MCF 10A (cell line): ENCODE results near the gene LRRN2. TPM values are rescaled to one million over a fixed set of nuclear protein-coding genes. Genes with fewer than 3 reads are reported as not detected.

ENCODE experiments used
- BruUV-seq: library from RNA; stranded (reverse); fragments of 400-500 nt; replicated peaks from 2 replicates; lab custom pipeline; 2021; lab: Mats Ljungman, UMichigan
- CTCF ChIA-PET: fragments of 300-600 bp; sonication (Branson Sonifier 250); formaldehyde crosslinking; extraction: SDS; loops from one replicate; lab custom pipeline; 2021; ENCODE audit warnings: antibody characterized with exemption, inconsistent platforms; lab: Yijun Ruan, JAX
- POLR2A ChIA-PET: fragments of 300-600, 350-650 bp; sonication (Branson Sonifier 250); formaldehyde crosslinking; extraction: SDS; loops from one replicate; lab custom pipeline; 2020; ENCODE audit warnings: antibody characterized with exemption, inconsistent platforms; lab: Yijun Ruan, JAX
- DNase-seq: peaks from one replicate; pipeline ENCODE4 v3.0.0-alpha.2; 2018; ENCODE audit not compliant: unreplicated experiment
- H3K27ac Mint-ChIP-seq: one replicate; pipeline ENCODE4 v1.8.0; 2022; ENCODE audit warnings: mild to moderate bottlenecking, low read depth, mixed read lengths; ENCODE audit not compliant: unreplicated experiment
- H3K27me3 Mint-ChIP-seq: one replicate; pipeline ENCODE4 v1.8.0; 2022; ENCODE audit warnings: mixed read lengths; ENCODE audit not compliant: insufficient read depth, unreplicated experiment
- H3K36me3 Mint-ChIP-seq: one replicate; pipeline ENCODE4 v1.8.0; 2022; ENCODE audit warnings: mild to moderate bottlenecking, moderate library complexity, mixed read lengths; ENCODE audit not compliant: insufficient read depth, unreplicated experiment
- H3K4me1 Mint-ChIP-seq: one replicate; pipeline ENCODE4 v1.8.0; 2022; ENCODE audit warnings: mixed read lengths; ENCODE audit not compliant: insufficient read depth, unreplicated experiment
- H3K4me3 Mint-ChIP-seq: one replicate; pipeline ENCODE4 v1.8.0; 2022; ENCODE audit warnings: mild to moderate bottlenecking, moderate library complexity, mixed read lengths; ENCODE audit not compliant: unreplicated experiment
- H3K9me3 Mint-ChIP-seq: one replicate; pipeline ENCODE4 v1.8.0; 2022; ENCODE audit warnings: mixed read lengths; ENCODE audit not compliant: unreplicated experiment
- CTCF ChIP-seq: fragments of 200-600 bp; IDR thresholded peaks from one replicate; pipeline ENCODE4 v1.8.0; 2022; ENCODE audit warnings: antibody characterized with exemption, mild to moderate bottlenecking; ENCODE audit not compliant: unreplicated experiment
- intact Hi-C: fragments of 100-400 bp; cut with micrococcal nuclease; formaldehyde crosslinking; loops from 2 replicates; pipeline ENCODE4 v1.14.1; 2022
- total RNA-seq: library from RNA; stranded (reverse); gene quantifications from 2 replicates; pipeline ENCODE4 v1.2.3, GENCODE V29; 2022

The LRRN2 gene
- total RNA-seq, 1 experiment from 2014 or later: not detected

- ChIA-PET POLR2A (interaction anchor here (0.7 kb wide), 1 partner anchor 11 kb away, joined by 3 read pairs; no protein-coding TSS in a partner anchor), CTCF (interaction anchor here (0.7 to 4.8 kb wide), 3 partner anchors 8 to 185 kb away, joined by 3 to 21 read pairs (median 8); no protein-coding TSS in a partner anchor)
- DNase-seq: no peak
- intact Hi-C loops: no loop called here
- Mint-ChIP-seq H3K4me1 (no peaks in the 10 kb centered on the region), H3K4me3 (no peak overlapping the region), H3K36me3 (no peaks in the 10 kb centered on the region), H3K27ac (no peak overlapping the region), H3K9me3 (no peaks in the 10 kb centered on the region), H3K27me3 (peaks cover 26% of the 10 kb centered on the region)
- no peak for TF ChIP-seq CTCF
- BruUV-seq: no TSS peak
Measured at GRCh38 chr1:204621996-204622395, 63.5 kb downstream of the LRRN2 start.

GRCh38 chr1:204621396-204621795 is 64.1 kb downstream of the LRRN2 start:
- CTCF ChIA-PET: interaction anchor here (2.6 to 4.8 kb wide), 2 partner anchors 8 to 186 kb away, joined by 8 to 21 read pairs; no protein-coding TSS in a partner anchor
- POLR2A ChIA-PET: no interaction called here
- Mint-ChIP-seq H3K27ac (no peak overlapping the region), H3K36me3 (no peaks in the 10 kb centered on the region), H3K9me3 (no peaks in the 10 kb centered on the region), H3K27me3 (peaks cover 27% of the 10 kb centered on the region), H3K4me3 (no peak overlapping the region), H3K4me1 (no peaks in the 10 kb centered on the region)
- no peak for TF ChIP-seq CTCF
- intact Hi-C loops: no loop called here
- BruUV-seq: no TSS peak
- DNase-seq: peak; percentile 33

GRCh38 chr1:204619721-204620120 is 65.8 kb downstream of the LRRN2 start:
- Mint-ChIP-seq H3K36me3 (no peaks in the 10 kb centered on the region), H3K4me1 (no peaks in the 10 kb centered on the region), H3K27me3 (peaks cover 25% of the 10 kb centered on the region), H3K4me3 (no peak overlapping the region), H3K9me3 (no peaks in the 10 kb centered on the region), H3K27ac (no peak overlapping the region)
- intact Hi-C loops: no loop called here
- no TSS peak for BruUV-seq
- no peak for DNase-seq
- no peak for TF ChIP-seq CTCF
- POLR2A ChIA-PET: no interaction called here
- CTCF ChIA-PET: interaction anchor here (0.7 to 1.9 kb wide), 5 partner anchors 8 to 190 kb away, joined by 3 to 10 read pairs (median 4); no protein-coding TSS in a partner anchor

GRCh38 chr1:204618148-204618760 is 67.3 kb downstream of the LRRN2 start:
- H3K4me3 Mint-ChIP-seq: no peak overlapping the region
- POLR2A ChIA-PET: no interaction called here
- CTCF ChIA-PET: interaction anchor here (0.6 to 1.9 kb wide), 4 partner anchors 146 to 193 kb away, joined by 3 to 10 read pairs (median 4); no protein-coding TSS in a partner anchor
- intact Hi-C loops: no loop called here
- H3K27ac Mint-ChIP-seq: no peak overlapping the region
- H3K4me1 Mint-ChIP-seq: no peaks in the 10 kb centered on the region
- no TSS peak for BruUV-seq
- TF ChIP-seq CTCF: no peak
- no peak for DNase-seq
- H3K27me3 Mint-ChIP-seq: peaks cover 34% of the 10 kb centered on the region
- no peaks in the 10 kb centered on the region for H3K36me3 Mint-ChIP-seq
- H3K9me3 Mint-ChIP-seq: no peaks in the 10 kb centered on the region
